Stomach (tissue), 4 donors: Measurements from ENCODE around the gene KIF6.

Source experiments
- CTCF ChIP-seq, 7 experiments: fragments of 450-650 bp in 4 of 7; fragments of 200-600 bp in 3 of 7; sonication (generic) in 3 of 7; IDR thresholded peaks; one replicate each; pipeline ENCODE4 v1.5.1; 2016 to 2019; ENCODE audit warnings: antibody characterized with exemption in 7 of 7, control low read depth in 2 of 7, mild to moderate bottlenecking in 1 of 7
- POLR2A ChIP-seq, 4 donors: fragments of 450-650 bp; IDR thresholded peaks; one replicate each; pipeline ENCODE4 v1.6.1; 2016; ENCODE audit warnings: antibody characterized with exemption in 4 of 4, control low read depth in 2 of 4, mild to moderate bottlenecking in 1 of 4, moderate library complexity in 1 of 4
- POLR2AphosphoS5 ChIP-seq, 3 donors: sonication (generic); formaldehyde crosslinking; IDR thresholded peaks; one replicate each; pipeline ENCODE4 v1.6.1; 2016; ENCODE audit warnings: antibody characterized with exemption in 3 of 3

- TF ChIP-seq CTCF (IDR thresholded peaks at IDR 0.05): no peak
- TF ChIP-seq POLR2AphosphoS5 (IDR thresholded peaks at IDR 0.05): no peak
- no peak for TF ChIP-seq POLR2A (IDR thresholded peaks at IDR 0.05)
Measured at GRCh38 chr6:39314273-39314795, 410.9 kb downstream of the KIF6 start, which contains the start of gene KCNK17.
